WTC11 (cell line): ENCODE measurements around the gene ATP11A. TPM values are rescaled to one million over a fixed set of nuclear protein-coding genes. Genes with fewer than 3 reads are reported as not detected.

Experiments
- ATAC-seq: fragments of 200-7000 bp; cut with Tn5 transposase; 2 replicates; pipeline ENCODE4 v1.10.0; 2021; ENCODE audit warnings: mild to moderate bottlenecking, moderate library complexity
- CTCF ChIA-PET: fragments of 300-600 bp; sonication (Branson Sonifier 250); formaldehyde crosslinking; loops from one replicate; lab custom pipeline; 2021; ENCODE audit warnings: antibody characterized with exemption; lab: Charles Lee
- POLR2A ChIA-PET: fragments of 350-600 bp; sonication (Branson Sonifier 250); formaldehyde crosslinking; loops from one replicate; lab custom pipeline; 2021; ENCODE audit warnings: antibody characterized with exemption; lab: Charles Lee
- DNase-seq: peaks from one replicate; pipeline ENCODE4 v3.0.0; 2021; ENCODE audit warnings: low spot score
- H3K27ac Mint-ChIP-seq: 2 replicates; pipeline ENCODE4 v1.8.0; 2021; ENCODE audit warnings: mixed read lengths
- H3K27me3 Mint-ChIP-seq: 2 replicates; pipeline ENCODE4 v1.8.0; 2021; ENCODE audit warnings: low read depth, mild to moderate bottlenecking, moderate library complexity, mixed read lengths
- H3K36me3 Mint-ChIP-seq: 2 replicates; pipeline ENCODE4 v1.8.0; 2021; ENCODE audit warnings: mixed read lengths
- H3K4me1 Mint-ChIP-seq: 2 replicates; pipeline ENCODE4 v1.8.0; 2022; ENCODE audit warnings: mixed read lengths
- H3K4me3 Mint-ChIP-seq: 2 replicates; pipeline ENCODE4 v1.8.0; 2021; ENCODE audit warnings: mild to moderate bottlenecking, moderate library complexity, mixed read lengths
- H3K9me3 Mint-ChIP-seq: 2 replicates; pipeline ENCODE4 v1.8.0; 2021; ENCODE audit warnings: mixed read lengths
- EMX1 ChIP-seq: fragments of 250-450 bp; sonication (Bioruptor Pico); IDR thresholded peaks from 2 replicates; pipeline ENCODE4 v1.8.0; 2021; ENCODE audit warnings: mild to moderate bottlenecking
- ESRRA ChIP-seq: sonication (generic); formaldehyde crosslinking; IDR thresholded peaks from 2 replicates; pipeline ENCODE4 v1.8.1; 2022; ENCODE audit warnings: mild to moderate bottlenecking, missing genetic modification reagents, borderline replicate concordance
- FOXP1 ChIP-seq: sonication (generic); formaldehyde crosslinking; IDR thresholded peaks from 2 replicates; pipeline ENCODE4 v1.8.0; 2022; ENCODE audit warnings: missing genetic modification reagents, mild to moderate bottlenecking, moderate library complexity, borderline replicate concordance
- FOXP4 ChIP-seq: sonication (generic); formaldehyde crosslinking; IDR thresholded peaks from 2 replicates; pipeline ENCODE4 v1.8.0; 2022; ENCODE audit warnings: mild to moderate bottlenecking, missing genetic modification reagents
- GRHL2 ChIP-seq: fragments of 250-450 bp; sonication (Bioruptor Pico); IDR thresholded peaks from 2 replicates; pipeline ENCODE4 v1.8.0; 2022; ENCODE audit warnings: mild to moderate bottlenecking, moderate library complexity; ENCODE audit not compliant: insufficient replicate concordance, severe bottlenecking
- IRF2 ChIP-seq: sonication (generic); formaldehyde crosslinking; IDR thresholded peaks from 2 replicates; pipeline ENCODE4 v1.8.0; 2022; ENCODE audit warnings: low read depth, missing genetic modification reagents, borderline replicate concordance
- MYBL2 ChIP-seq: sonication (generic); formaldehyde crosslinking; IDR thresholded peaks from 2 replicates; pipeline ENCODE4 v1.8.1; 2023; ENCODE audit warnings: mild to moderate bottlenecking, moderate library complexity, missing genetic modification reagents
- NFATC4 ChIP-seq: fragments of 250-450 bp; sonication (Bioruptor Pico); IDR thresholded peaks from 2 replicates; pipeline ENCODE4 v1.9.0; 2021; ENCODE audit warnings: mild to moderate bottlenecking
- NR1H2 ChIP-seq: sonication (generic); formaldehyde crosslinking; IDR thresholded peaks from 2 replicates; pipeline ENCODE4 v1.9.0; 2021; ENCODE audit warnings: mild to moderate bottlenecking, moderate library complexity, missing genetic modification reagents
- NR3C1 ChIP-seq: sonication (generic); formaldehyde crosslinking; conservative IDR thresholded peaks from 2 replicates; pipeline ENCODE4 v1.8.1; 2023; ENCODE audit warnings: low read depth, mild to moderate bottlenecking, missing genetic modification reagents
- RORB ChIP-seq: fragments of 250-450 bp; sonication (Bioruptor Pico); IDR thresholded peaks from 2 replicates; pipeline ENCODE4 v1.9.0; 2021; ENCODE audit warnings: mild to moderate bottlenecking
- SMAD4 ChIP-seq: sonication (generic); formaldehyde crosslinking; IDR thresholded peaks from 2 replicates; pipeline ENCODE4 v1.8.0; 2022; ENCODE audit warnings: mild to moderate bottlenecking, missing genetic modification reagents
- TCF7 ChIP-seq: sonication (generic); formaldehyde crosslinking; IDR thresholded peaks from 2 replicates; pipeline ENCODE4 v1.8.0; 2022; ENCODE audit warnings: mild to moderate bottlenecking, low read depth, missing genetic modification reagents, moderate library complexity
- TEAD1 ChIP-seq: sonication (generic); formaldehyde crosslinking; IDR thresholded peaks from 2 replicates; pipeline ENCODE4 v1.8.0; 2022; ENCODE audit warnings: mild to moderate bottlenecking, missing genetic modification reagents
- ZNF121 ChIP-seq: sonication (generic); formaldehyde crosslinking; IDR thresholded peaks from 2 replicates; pipeline ENCODE4 v1.8.0; 2023; ENCODE audit warnings: missing genetic modification reagents
- total RNA-seq: library from RNA; stranded (reverse); gene quantifications from 3 replicates; pipeline ENCODE4 v1.2.3, GENCODE V29; 2021
- TF ChIP-seq, protein P1 (sequence below): sonication (generic); formaldehyde crosslinking; IDR thresholded peaks from 2 replicates; pipeline ENCODE4 v1.8.1; 2023; ENCODE audit warnings: mild to moderate bottlenecking, missing genetic modification reagents, moderate library complexity
- TF ChIP-seq, protein P2 (sequence below): sonication (generic); formaldehyde crosslinking; conservative IDR thresholded peaks from 2 replicates; pipeline ENCODE4 v1.8.1; 2022; ENCODE audit warnings: mild to moderate bottlenecking, missing genetic modification reagents
- TF ChIP-seq, protein P3 (sequence below): fragments of 250-450 bp; sonication (Bioruptor Pico); IDR thresholded peaks from 2 replicates; pipeline ENCODE4 v1.9.0; 2021; ENCODE audit warnings: mild to moderate bottlenecking, borderline replicate concordance

ATP11A gene
- total RNA-seq, 1 experiment from 2014 or later = 100 TPM

GRCh38 chr13:112844411-112844810 lies 154.6 kb downstream of the ATP11A start (continued):
- TF ChIP-seq ZNF121 (CRISPR knock-in tag) (no peak), EMX1 (CRISPR knock-in tag) (no peak), FOXP4 (CRISPR knock-in tag) (no peak), RORB (CRISPR knock-in tag) (no peak), IRF2 (CRISPR knock-in tag) (no peak), GRHL2 (no peak)
- TF ChIP-seq, protein P1, sequence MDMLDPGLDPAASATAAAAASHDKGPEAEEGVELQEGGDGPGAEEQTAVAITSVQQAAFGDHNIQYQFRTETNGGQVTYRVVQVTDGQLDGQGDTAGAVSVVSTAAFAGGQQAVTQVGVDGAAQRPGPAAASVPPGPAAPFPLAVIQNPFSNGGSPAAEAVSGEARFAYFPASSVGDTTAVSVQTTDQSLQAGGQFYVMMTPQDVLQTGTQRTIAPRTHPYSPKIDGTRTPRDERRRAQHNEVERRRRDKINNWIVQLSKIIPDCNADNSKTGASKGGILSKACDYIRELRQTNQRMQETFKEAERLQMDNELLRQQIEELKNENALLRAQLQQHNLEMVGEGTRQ (CRISPR knock-in tag) = no peak

GRCh38 chr13:112844879-112845278 lies 155.0 kb downstream of the ATP11A start:
- no peak for TF ChIP-seq NR1H2 (CRISPR knock-in tag)
- TF ChIP-seq FOXP1 (CRISPR knock-in tag) = no peak
- TF ChIP-seq, protein P2, sequence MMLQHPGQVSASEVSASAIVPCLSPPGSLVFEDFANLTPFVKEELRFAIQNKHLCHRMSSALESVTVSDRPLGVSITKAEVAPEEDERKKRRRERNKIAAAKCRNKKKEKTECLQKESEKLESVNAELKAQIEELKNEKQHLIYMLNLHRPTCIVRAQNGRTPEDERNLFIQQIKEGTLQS (CRISPR knock-in tag) = no peak
- TF ChIP-seq EMX1 (CRISPR knock-in tag) = no peak
- TF ChIP-seq, protein P3, sequence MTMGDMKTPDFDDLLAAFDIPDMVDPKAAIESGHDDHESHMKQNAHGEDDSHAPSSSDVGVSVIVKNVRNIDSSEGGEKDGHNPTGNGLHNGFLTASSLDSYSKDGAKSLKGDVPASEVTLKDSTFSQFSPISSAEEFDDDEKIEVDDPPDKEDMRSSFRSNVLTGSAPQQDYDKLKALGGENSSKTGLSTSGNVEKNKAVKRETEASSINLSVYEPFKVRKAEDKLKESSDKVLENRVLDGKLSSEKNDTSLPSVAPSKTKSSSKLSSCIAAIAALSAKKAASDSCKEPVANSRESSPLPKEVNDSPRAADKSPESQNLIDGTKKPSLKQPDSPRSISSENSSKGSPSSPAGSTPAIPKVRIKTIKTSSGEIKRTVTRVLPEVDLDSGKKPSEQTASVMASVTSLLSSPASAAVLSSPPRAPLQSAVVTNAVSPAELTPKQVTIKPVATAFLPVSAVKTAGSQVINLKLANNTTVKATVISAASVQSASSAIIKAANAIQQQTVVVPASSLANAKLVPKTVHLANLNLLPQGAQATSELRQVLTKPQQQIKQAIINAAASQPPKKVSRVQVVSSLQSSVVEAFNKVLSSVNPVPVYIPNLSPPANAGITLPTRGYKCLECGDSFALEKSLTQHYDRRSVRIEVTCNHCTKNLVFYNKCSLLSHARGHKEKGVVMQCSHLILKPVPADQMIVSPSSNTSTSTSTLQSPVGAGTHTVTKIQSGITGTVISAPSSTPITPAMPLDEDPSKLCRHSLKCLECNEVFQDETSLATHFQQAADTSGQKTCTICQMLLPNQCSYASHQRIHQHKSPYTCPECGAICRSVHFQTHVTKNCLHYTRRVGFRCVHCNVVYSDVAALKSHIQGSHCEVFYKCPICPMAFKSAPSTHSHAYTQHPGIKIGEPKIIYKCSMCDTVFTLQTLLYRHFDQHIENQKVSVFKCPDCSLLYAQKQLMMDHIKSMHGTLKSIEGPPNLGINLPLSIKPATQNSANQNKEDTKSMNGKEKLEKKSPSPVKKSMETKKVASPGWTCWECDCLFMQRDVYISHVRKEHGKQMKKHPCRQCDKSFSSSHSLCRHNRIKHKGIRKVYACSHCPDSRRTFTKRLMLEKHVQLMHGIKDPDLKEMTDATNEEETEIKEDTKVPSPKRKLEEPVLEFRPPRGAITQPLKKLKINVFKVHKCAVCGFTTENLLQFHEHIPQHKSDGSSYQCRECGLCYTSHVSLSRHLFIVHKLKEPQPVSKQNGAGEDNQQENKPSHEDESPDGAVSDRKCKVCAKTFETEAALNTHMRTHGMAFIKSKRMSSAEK (CRISPR knock-in tag) = no peak
- TF ChIP-seq SMAD4 (CRISPR knock-in tag) = no peak
- TF ChIP-seq TEAD1 = no peak
- no peak for TF ChIP-seq RORB (CRISPR knock-in tag)
- TF ChIP-seq ESRRA (CRISPR knock-in tag) = no peak
- TF ChIP-seq MYBL2 (CRISPR knock-in tag) = no peak
- TF ChIP-seq, protein P1 (CRISPR knock-in tag) = no peak
- TF ChIP-seq NFATC4 (CRISPR knock-in tag) = no peak
- TF ChIP-seq NR3C1 = no peak
- no peak for TF ChIP-seq TCF7 (CRISPR knock-in tag)
- Mint-ChIP-seq H3K4me1 (peaks cover 12% of the 10 kb centered on the region), H3K36me3 (peaks cover 35% of the 10 kb centered on the region), H3K9me3 (no peaks in the 10 kb centered on the region), H3K27ac (no peak overlapping the region), H3K4me3 (no peak overlapping the region), H3K27me3 (no peaks in the 10 kb centered on the region)
- DNase-seq (no peak), ATAC-seq (no peak)
- ChIA-PET POLR2A (no interaction called here), CTCF (no interaction called here)
